Neuronal stem cell (in vitro differentiated cells): ENCODE results near the gene CDC73.

ENCODE experiments used
- DNase-seq: peaks from one replicate; pipeline ENCODE4 v3.0.0-alpha.2; 2013; ENCODE audit warnings: low spot score
- H2AFZ ChIP-seq: one replicate; pipeline ENCODE4 v1.6.1; 2013; ENCODE audit warnings: mild to moderate bottlenecking, low read length, inconsistent platforms
- H2AK5ac ChIP-seq: 2 replicates; pipeline ENCODE4 v1.6.1; 2013; ENCODE audit warnings: low read depth, mild to moderate bottlenecking, inconsistent platforms, low read length, moderate library complexity, mixed read lengths
- H2BK120ac ChIP-seq: 2 replicates; pipeline ENCODE4 v1.6.1; 2013; ENCODE audit warnings: low read depth, mild to moderate bottlenecking, inconsistent platforms, low read length, moderate library complexity, mixed read lengths
- H2BK12ac ChIP-seq: one replicate; pipeline ENCODE4 v1.6.1; 2013; ENCODE audit warnings: low read length, inconsistent platforms
- H2BK15ac ChIP-seq: 2 replicates; pipeline ENCODE4 v1.6.1; 2013; ENCODE audit warnings: mild to moderate bottlenecking, low read length, inconsistent platforms, mixed read lengths
- H2BK5ac ChIP-seq: one replicate; pipeline ENCODE4 v1.6.1; 2013; ENCODE audit warnings: inconsistent platforms, mild to moderate bottlenecking, low read length, moderate library complexity
- H3K14ac ChIP-seq: one replicate; pipeline ENCODE4 v1.6.1; 2013; ENCODE audit warnings: low read length, inconsistent platforms
- H3K18ac ChIP-seq: 2 replicates; pipeline ENCODE4 v1.6.1; 2013; ENCODE audit warnings: low read length, inconsistent platforms
- H3K23ac ChIP-seq: 2 replicates; pipeline ENCODE4 v1.6.1; 2013; ENCODE audit warnings: low read depth, mild to moderate bottlenecking, mixed read lengths, low read length, inconsistent platforms; ENCODE audit not compliant: poor library complexity
- H3K27ac ChIP-seq: replicated peaks from 3 replicates; pipeline ENCODE4 v1.5.1; 2013; ENCODE audit warnings: low read length, inconsistent platforms
- H3K27me3 ChIP-seq, 3 experiments: 2 replicates each; pipeline ENCODE4 v1.6.1; 2013; ENCODE audit warnings: low read length in 3 of 3, mild to moderate bottlenecking in 2 of 3, inconsistent platforms in 1 of 3, low read depth in 1 of 3, mixed read lengths in 1 of 3, moderate library complexity in 1 of 3; ENCODE audit not compliant: control insufficient read depth in 3 of 3, insufficient read depth in 3 of 3
- H3K36me3 ChIP-seq, 2 donors: replicated peaks in 1 of 2; 2 replicates each; pipeline ENCODE4 v1.6.1; 2013; ENCODE audit warnings: low read length in 2 of 2; ENCODE audit not compliant: control insufficient read depth in 2 of 2, insufficient read depth in 2 of 2
- H3K4ac ChIP-seq: 2 replicates; pipeline ENCODE4 v1.6.1; 2013; ENCODE audit warnings: inconsistent platforms, mild to moderate bottlenecking, low read length, moderate library complexity
- H3K4me1 ChIP-seq, 2 donors: 1 replicate in 1 of 2; 2 replicates in 1 of 2; pipeline ENCODE4 v1.6.1; 2013; ENCODE audit warnings: low read length in 2 of 2, low read depth in 1 of 2; ENCODE audit not compliant: control insufficient read depth in 2 of 2, insufficient read depth in 1 of 2
- H3K4me2 ChIP-seq: one replicate; pipeline ENCODE4 v1.6.1; 2013; ENCODE audit warnings: mild to moderate bottlenecking, low read length, inconsistent platforms; ENCODE audit not compliant: insufficient read depth, poor library complexity, severe bottlenecking
- H3K4me3 ChIP-seq, 2 donors: 2 replicates each; pipeline ENCODE4 v1.5.1; 2013; ENCODE audit warnings: low read length in 2 of 2, mild to moderate bottlenecking in 2 of 2, inconsistent platforms in 1 of 2, moderate library complexity in 1 of 2
- H3K79me1 ChIP-seq: one replicate; pipeline ENCODE4 v1.6.1; 2013; ENCODE audit warnings: low read depth, mild to moderate bottlenecking, inconsistent platforms, low read length, moderate library complexity
- H3K9ac ChIP-seq: one replicate; pipeline ENCODE4 v1.6.1; 2013; ENCODE audit warnings: mild to moderate bottlenecking, low read depth, low read length, inconsistent platforms; ENCODE audit not compliant: poor library complexity
- H3K9me3 ChIP-seq, 2 donors: replicated peaks in 1 of 2; 2 replicates each; pipeline versions ENCODE3 to v1.6.1; 2013; ENCODE audit warnings: low read length in 2 of 2, mild to moderate bottlenecking in 2 of 2, inconsistent platforms in 1 of 2, low read depth in 1 of 2, mixed read lengths in 1 of 2, moderate library complexity in 1 of 2; ENCODE audit not compliant: control insufficient read depth in 2 of 2, insufficient read depth in 1 of 2
- H4K8ac ChIP-seq: one replicate; pipeline ENCODE4 v1.6.1; 2013; ENCODE audit warnings: low read depth, mild to moderate bottlenecking, inconsistent platforms, low read length, moderate library complexity
- H4K91ac ChIP-seq: one replicate; pipeline ENCODE4 v1.6.1; 2013; ENCODE audit warnings: low read length, low read depth, mild to moderate bottlenecking, inconsistent platforms; ENCODE audit not compliant: poor library complexity
- WGBS, 2 donors: extraction: QIAGEN DNeasy Blood & Tissue Kit; methylation state at CpG; one replicate each; pipeline ENCODE4 v1.1.7; 2013; ENCODE audit warnings: missing lambda C conversion rate in 2 of 2, mixed read lengths in 1 of 2; ENCODE audit not compliant: insufficient read length in 2 of 2, insufficient replicate concordance in 1 of 2; ENCODE audit errors: extremely low coverage in 2 of 2; 5-methylcytosine and 5-hydroxymethylcytosine counted together

Gene CDC73

GRCh38 chr1:193270996-193271395 is 149.2 kb downstream of the CDC73 start:
- no peak overlapping the region for H4K91ac ChIP-seq
- no peak overlapping the region for H3K9ac ChIP-seq
- H2BK15ac ChIP-seq = no peak overlapping the region
- H3K14ac ChIP-seq = no peak overlapping the region
- H3K4me1 ChIP-seq = no peaks in the 10 kb centered on the region
- no peak overlapping the region for H2AK5ac ChIP-seq
- no peaks in the 10 kb centered on the region for H3K79me1 ChIP-seq
- no peak for DNase-seq
- no peak overlapping the region for H3K4ac ChIP-seq
- H2BK5ac ChIP-seq = no peak overlapping the region
- no peak overlapping the region for H2BK12ac ChIP-seq
- no peaks in the 10 kb centered on the region for H3K36me3 ChIP-seq
- no peak overlapping the region for H2AFZ ChIP-seq
- WGBS, 2 donors = no CpG with 5 or more reads among the region's 2 CpGs
- no peak overlapping the region for H4K8ac ChIP-seq
- no peak overlapping the region for H3K4me3 ChIP-seq
- no peak overlapping the region for H3K18ac ChIP-seq
- no peak overlapping the region for H3K27ac ChIP-seq
- no peaks in the 10 kb centered on the region for H3K27me3 ChIP-seq
- H3K23ac ChIP-seq = no peak overlapping the region
- no peak overlapping the region for H2BK120ac ChIP-seq
- peaks cover 0 to 9% of the 10 kb centered on the region in 2 donors for H3K9me3 ChIP-seq
- H3K4me2 ChIP-seq = no peak overlapping the region

GRCh38 chr1:193275773-193276172 is 153.9 kb downstream of the CDC73 start:
- Histone ChIP-seq H2AK5ac (no peak overlapping the region), H3K4me1 (no peaks in the 10 kb centered on the region), H3K4me2 (no peak overlapping the region), H3K27me3 (no peaks in the 10 kb centered on the region), H3K79me1 (no peaks in the 10 kb centered on the region), H3K4me3 (no peak overlapping the region), H3K4ac (no peak overlapping the region), H3K9ac (no peak overlapping the region), H2AFZ (no peak overlapping the region), H4K91ac (no peak overlapping the region), H3K9me3 (peaks cover 0 to 9% of the 10 kb centered on the region in 2 donors), H2BK5ac (no peak overlapping the region), H4K8ac (no peak overlapping the region), H3K18ac (no peak overlapping the region), H2BK12ac (no peak overlapping the region), H3K23ac (no peak overlapping the region), H2BK15ac (no peak overlapping the region), H3K36me3 (no peaks in the 10 kb centered on the region), H3K14ac (no peak overlapping the region), H2BK120ac (no peak overlapping the region), H3K27ac (no peak overlapping the region)
- DNase-seq = no peak
- WGBS, 2 donors = no CpG with 5 or more reads among the region's 5 CpGs

GRCh38 chr1:193278968-193279367 is 157.1 kb downstream of the CDC73 start:
- no peak overlapping the region for H3K23ac ChIP-seq
- H3K4ac ChIP-seq = no peak overlapping the region
- no peak overlapping the region for H4K8ac ChIP-seq
- no peak overlapping the region for H4K91ac ChIP-seq
- no peak overlapping the region for H3K4me2 ChIP-seq
- H3K27ac ChIP-seq = no peak overlapping the region
- H2BK15ac ChIP-seq = no peak overlapping the region
- no peak overlapping the region for H2AFZ ChIP-seq
- H3K9ac ChIP-seq = no peak overlapping the region
- no peak overlapping the region for H3K18ac ChIP-seq
- H2BK120ac ChIP-seq = no peak overlapping the region
- DNase-seq = no peak
- no peak overlapping the region for H2BK5ac ChIP-seq
- H3K4me1 ChIP-seq = no peaks in the 10 kb centered on the region
- no peak overlapping the region for H2AK5ac ChIP-seq
- peaks cover 0 to 5% of the 10 kb centered on the region in 2 donors for H3K9me3 ChIP-seq
- H2BK12ac ChIP-seq = no peak overlapping the region
- H3K4me3 ChIP-seq = no peak overlapping the region
- no peak overlapping the region for H3K14ac ChIP-seq
- H3K27me3 ChIP-seq = no peaks in the 10 kb centered on the region
- no peaks in the 10 kb centered on the region for H3K36me3 ChIP-seq
- H3K79me1 ChIP-seq = no peaks in the 10 kb centered on the region
- no CpG with 5 or more reads among the region's 2 CpGs for WGBS, 2 donors

DNA sequence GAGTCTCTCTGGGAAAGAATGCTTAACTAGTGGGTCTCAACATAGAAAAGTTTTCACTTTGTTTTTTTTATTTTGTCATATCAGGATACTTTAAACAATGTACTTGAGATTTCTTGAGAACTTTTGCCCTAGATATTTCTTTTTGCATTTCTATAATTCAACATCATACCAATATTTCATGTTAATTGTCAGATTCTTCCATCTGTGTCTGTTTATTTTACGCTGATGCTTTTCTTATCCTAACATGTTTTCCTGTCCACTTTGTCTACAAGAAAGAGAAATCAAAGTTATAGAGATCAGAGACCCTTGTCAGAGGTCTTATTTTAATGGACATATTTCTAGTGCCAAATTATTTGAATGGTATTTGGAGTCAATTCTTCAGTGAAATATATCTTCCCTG is 160.1 kb downstream of the CDC73 start:
- H3K9ac ChIP-seq = no peak overlapping the region
- H2AK5ac ChIP-seq = no peak overlapping the region
- H3K9me3 ChIP-seq = peaks cover 0 to 5% of the 10 kb centered on the region in 2 donors
- no peak overlapping the region for H3K4me2 ChIP-seq
- no peak for DNase-seq
- H3K23ac ChIP-seq = no peak overlapping the region
- WGBS, 2 donors = no CpG with 5 or more reads among the region's 1 CpG
- H2BK5ac ChIP-seq = no peak overlapping the region
- no peak overlapping the region for H2BK120ac ChIP-seq
- no peaks in the 10 kb centered on the region for H3K27me3 ChIP-seq
- no peaks in the 10 kb centered on the region for H3K36me3 ChIP-seq
- H3K4me1 ChIP-seq = no peaks in the 10 kb centered on the region
- no peak overlapping the region for H3K14ac ChIP-seq
- H2BK15ac ChIP-seq = no peak overlapping the region
- H4K91ac ChIP-seq = no peak overlapping the region
- no peak overlapping the region for H3K18ac ChIP-seq
- no peak overlapping the region for H3K27ac ChIP-seq
- H2BK12ac ChIP-seq = no peak overlapping the region
- H2AFZ ChIP-seq = no peak overlapping the region
- H3K4me3 ChIP-seq = no peak overlapping the region
- H3K4ac ChIP-seq = no peak overlapping the region
- H3K79me1 ChIP-seq = no peaks in the 10 kb centered on the region
- no peak overlapping the region for H4K8ac ChIP-seq
